Activated naive CD8-positive, alpha-beta T cell treated with anti-CD3 and anti-CD28 coated beads for 36 hours (primary cell): ENCODE results near the gene NADSYN1. TPM values are rescaled to one million over a fixed set of nuclear protein-coding genes. Genes with fewer than 3 reads are reported as not detected.
"Not testable (repeated sequence)": the region's sequence is repeated elsewhere in the genome, so short reads cannot be mapped to it uniquely, and the experiment has no call there.

Source experiments
- DNase-seq: peaks from one replicate; pipeline ENCODE4 v3.0.0; 2021
- H3K27ac Mint-ChIP-seq: one replicate; pipeline ENCODE4 v1.8.0; 2022; ENCODE audit warnings: mild to moderate bottlenecking, moderate library complexity, mixed read lengths
- H3K27me3 Mint-ChIP-seq: one replicate; pipeline ENCODE4 v1.8.0; 2022; ENCODE audit warnings: mild to moderate bottlenecking, mixed read lengths
- H3K36me3 Mint-ChIP-seq: one replicate; pipeline ENCODE4 v1.8.0; 2021; ENCODE audit warnings: mild to moderate bottlenecking, mixed read lengths
- H3K4me1 Mint-ChIP-seq: one replicate; pipeline ENCODE4 v1.8.0; 2021; ENCODE audit warnings: mixed read lengths
- H3K4me3 Mint-ChIP-seq: one replicate; pipeline ENCODE4 v1.8.0; 2022; ENCODE audit warnings: mild to moderate bottlenecking, moderate library complexity, mixed read lengths
- H3K9me3 Mint-ChIP-seq: one replicate; pipeline ENCODE4 v1.8.0; 2022; ENCODE audit warnings: mixed read lengths
- total RNA-seq, 2 experiments: library from RNA; stranded (reverse); gene quantifications; one replicate each; pipeline ENCODE4 v1.2.3, GENCODE V29; 2021

Gene NADSYN1
- total RNA-seq, 2 experiments from 2014 or later: 59.9 to 66.8 TPM

DNA sequence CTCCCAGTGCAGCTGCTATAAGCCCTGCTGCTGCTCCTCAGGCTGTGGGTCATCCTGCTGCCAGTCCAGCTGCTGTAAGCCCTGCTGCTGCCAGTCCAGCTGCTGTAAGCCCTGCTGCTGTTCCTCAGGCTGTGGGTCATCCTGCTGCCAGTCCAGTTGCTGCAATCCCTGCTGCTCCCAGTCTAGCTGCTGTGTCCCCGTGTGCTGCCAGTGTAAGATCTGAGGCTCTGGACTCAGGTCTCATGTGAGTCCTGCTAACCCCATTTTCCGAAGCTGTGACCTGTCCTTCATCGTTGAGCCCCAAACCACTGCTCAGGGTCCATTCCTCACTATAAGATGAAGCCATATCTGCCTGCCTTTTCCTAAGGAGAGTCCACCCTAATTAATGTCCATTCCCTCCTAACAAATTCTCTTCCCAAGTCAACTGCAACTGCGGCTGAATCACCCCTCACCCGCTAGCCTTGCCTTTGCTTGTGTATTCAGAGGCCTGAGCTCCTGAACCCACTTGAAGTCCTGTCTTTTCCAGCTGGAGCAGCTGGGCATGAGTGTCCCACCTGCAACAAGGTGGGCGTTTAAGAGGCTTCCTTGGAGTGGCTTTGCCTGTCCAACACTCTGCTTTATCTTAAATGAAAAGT, 74.7 kb downstream of the NADSYN1 start:
- DNase-seq: no peak
- peaks cover 17% of the 10 kb centered on the region for H3K27me3 Mint-ChIP-seq
- peaks cover 3% of the 10 kb centered on the region for H3K9me3 Mint-ChIP-seq
- no peak overlapping the region for H3K4me3 Mint-ChIP-seq
- H3K27ac Mint-ChIP-seq: no peak overlapping the region
- no peaks in the 10 kb centered on the region for H3K4me1 Mint-ChIP-seq
- peaks cover 1% of the 10 kb centered on the region for H3K36me3 Mint-ChIP-seq

GRCh38 chr11:71530602-71531001, 77.6 kb downstream of the NADSYN1 start:
- no peaks in the 10 kb centered on the region for H3K4me1 Mint-ChIP-seq
- H3K27me3 Mint-ChIP-seq: peaks cover 20% of the 10 kb centered on the region
- no peaks in the 10 kb centered on the region for H3K9me3 Mint-ChIP-seq
- no peak overlapping the region for H3K27ac Mint-ChIP-seq
- H3K4me3 Mint-ChIP-seq: no peak overlapping the region
- H3K36me3 Mint-ChIP-seq: no peaks in the 10 kb centered on the region
- no peak for DNase-seq

DNA sequence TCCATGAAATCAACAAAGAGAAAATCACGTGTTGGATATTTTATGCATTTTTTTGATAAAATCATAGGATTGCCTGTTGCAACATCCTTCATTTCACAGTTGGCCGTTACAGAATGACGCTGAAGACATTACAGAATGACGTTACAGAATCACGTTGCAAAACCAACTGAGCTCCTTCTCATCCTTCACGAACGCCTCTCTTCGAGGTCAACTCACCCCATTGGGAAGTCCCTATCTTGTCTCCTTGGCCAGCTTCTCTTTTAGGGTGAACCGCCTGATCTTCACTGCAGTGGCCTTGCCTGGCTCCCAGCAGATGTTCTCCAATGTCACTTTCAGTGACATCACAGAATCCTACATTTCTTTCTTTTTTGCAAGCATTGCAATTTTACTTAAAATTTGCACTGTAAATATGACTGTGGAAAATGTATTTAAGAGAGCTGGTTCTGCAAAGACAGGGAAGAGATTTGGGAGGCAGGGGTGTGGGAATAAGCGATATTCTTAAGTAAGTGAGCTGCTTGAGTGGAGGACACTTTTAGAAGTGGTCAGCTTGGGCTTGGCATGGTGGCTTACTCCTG, 79.1 kb downstream of the NADSYN1 start:
- Mint-ChIP-seq H3K4me3 (no peak overlapping the region), H3K27ac (no peak overlapping the region), H3K27me3 (peaks cover 17% of the 10 kb centered on the region), H3K36me3 (no peaks in the 10 kb centered on the region), H3K9me3 (no peaks in the 10 kb centered on the region), H3K4me1 (no peaks in the 10 kb centered on the region)
- DNase-seq: no peak

- not testable (repeated sequence) for H3K9me3 Mint-ChIP-seq, H3K36me3 Mint-ChIP-seq, H3K4me3 Mint-ChIP-seq, H3K27me3 Mint-ChIP-seq, DNase-seq, H3K4me1 Mint-ChIP-seq, H3K27ac Mint-ChIP-seq
Observed at GRCh38 chr11:71534711-71535608, 82.0 kb downstream of the NADSYN1 start.

- DNase-seq: no peak
- no peaks in the 10 kb centered on the region for H3K4me1 Mint-ChIP-seq
- H3K9me3 Mint-ChIP-seq: peaks cover 4% of the 10 kb centered on the region
- H3K4me3 Mint-ChIP-seq: no peak overlapping the region
- no peaks in the 10 kb centered on the region for H3K36me3 Mint-ChIP-seq
- H3K27me3 Mint-ChIP-seq: peaks cover 4% of the 10 kb centered on the region
- H3K27ac Mint-ChIP-seq: no peak overlapping the region
Observed at GRCh38 chr11:71535825-71536224, 82.8 kb downstream of the NADSYN1 start.

GRCh38 chr11:71537537-71537936, 84.5 kb downstream of the NADSYN1 start:
- DNase-seq: no peak
- H3K27ac Mint-ChIP-seq: no peak overlapping the region
- H3K36me3 Mint-ChIP-seq: peaks cover 2% of the 10 kb centered on the region
- H3K27me3 Mint-ChIP-seq: peaks cover 4% of the 10 kb centered on the region
- H3K4me1 Mint-ChIP-seq: no peaks in the 10 kb centered on the region
- no peak overlapping the region for H3K4me3 Mint-ChIP-seq
- peaks cover 9% of the 10 kb centered on the region for H3K9me3 Mint-ChIP-seq

DNA sequence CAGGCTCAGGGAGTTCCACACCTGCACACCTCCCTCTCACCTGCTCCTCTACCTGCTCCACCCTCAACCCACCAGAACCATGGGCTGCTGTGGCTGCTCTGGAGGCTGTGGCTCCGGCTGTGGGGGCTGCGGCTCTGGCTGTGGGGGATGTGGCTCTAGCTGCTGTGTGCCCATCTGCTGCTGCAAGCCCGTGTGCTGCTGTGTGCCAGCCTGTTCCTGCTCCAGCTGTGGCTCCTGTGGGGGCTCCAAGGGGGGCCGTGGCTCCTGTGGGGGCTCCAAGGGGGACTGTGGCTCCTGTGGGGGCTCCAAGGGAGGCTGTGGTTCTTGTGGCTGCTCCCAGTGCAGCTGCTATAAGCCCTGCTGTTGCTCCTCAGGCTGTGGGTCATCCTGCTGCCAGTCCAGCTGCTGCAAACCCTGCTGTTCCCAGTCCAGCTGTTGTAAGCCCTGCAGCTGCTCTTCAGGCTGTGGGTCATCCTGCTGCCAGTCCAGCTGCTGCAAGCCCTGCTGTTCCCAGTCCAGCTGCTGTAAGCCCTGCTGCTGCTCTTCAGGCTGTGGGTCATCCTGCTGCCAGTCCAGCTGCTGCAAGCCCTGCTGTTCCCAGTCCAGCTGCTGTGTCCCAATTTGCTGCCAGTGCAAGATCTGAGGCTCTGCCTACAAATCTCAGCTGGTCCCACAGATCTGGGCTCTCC, 85.1 kb downstream of the NADSYN1 start, which contains the start of gene KRTAP5-8:
Gene KRTAP5-8 (plus strand): TSS at position 49 of the 689 bp plus-strand sequence. CDS start 31 bp downstream, at position 80.
- H3K36me3 Mint-ChIP-seq, DNase-seq, H3K27me3 Mint-ChIP-seq, H3K4me1 Mint-ChIP-seq, H3K4me3 Mint-ChIP-seq, H3K27ac Mint-ChIP-seq, H3K9me3 Mint-ChIP-seq: not testable (repeated sequence)

DNA sequence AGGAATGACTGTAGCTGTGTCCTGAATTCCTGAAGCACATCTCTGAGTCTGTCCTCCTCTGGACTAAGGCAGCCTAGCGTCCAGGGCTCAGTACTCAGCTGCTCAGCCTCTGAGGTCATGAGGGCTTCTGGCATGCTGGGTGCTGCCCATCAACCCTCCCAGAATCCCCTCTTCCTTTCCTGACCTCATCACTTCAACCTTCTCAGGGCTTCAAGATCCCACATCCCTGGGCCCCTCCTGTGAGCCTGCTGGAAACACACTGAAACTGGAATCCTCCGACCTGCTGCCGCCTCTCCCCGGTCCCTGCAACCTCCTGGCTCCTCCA, 85.6 kb downstream of the NADSYN1 start:
- Mint-ChIP-seq H3K9me3 (peaks cover 9% of the 10 kb centered on the region), H3K4me1 (peaks cover 9% of the 10 kb centered on the region), H3K36me3 (peaks cover 2% of the 10 kb centered on the region), H3K27ac (no peak overlapping the region), H3K27me3 (peaks cover 4% of the 10 kb centered on the region), H3K4me3 (no peak overlapping the region)
- DNase-seq: no peak

DNA sequence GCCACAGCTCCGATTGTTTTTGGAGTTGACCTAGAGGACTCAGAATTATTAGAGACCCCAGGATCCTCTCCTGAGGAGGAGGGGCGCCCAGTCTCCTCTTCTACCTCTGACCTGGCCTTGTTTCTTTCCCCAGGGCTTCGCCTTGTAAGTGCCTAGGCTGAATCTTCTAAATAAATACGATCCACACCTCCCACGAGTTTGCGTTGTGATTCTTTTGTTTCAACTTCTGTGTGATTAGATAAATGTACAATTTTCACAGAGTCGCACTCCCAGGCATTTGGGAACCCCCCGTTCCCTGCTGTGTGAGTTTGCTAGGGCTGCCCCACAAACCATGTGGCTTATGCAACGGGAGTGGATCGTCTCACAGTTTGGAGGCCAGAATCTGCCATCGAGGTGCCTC, 86.0 kb downstream of the NADSYN1 start:
- Mint-ChIP-seq H3K9me3 (peaks cover 9% of the 10 kb centered on the region), H3K27ac (no peak overlapping the region), H3K27me3 (peaks cover 4% of the 10 kb centered on the region), H3K4me3 (no peak overlapping the region), H3K36me3 (peaks cover 2% of the 10 kb centered on the region), H3K4me1 (peaks cover 13% of the 10 kb centered on the region)
- no peak for DNase-seq

DNA sequence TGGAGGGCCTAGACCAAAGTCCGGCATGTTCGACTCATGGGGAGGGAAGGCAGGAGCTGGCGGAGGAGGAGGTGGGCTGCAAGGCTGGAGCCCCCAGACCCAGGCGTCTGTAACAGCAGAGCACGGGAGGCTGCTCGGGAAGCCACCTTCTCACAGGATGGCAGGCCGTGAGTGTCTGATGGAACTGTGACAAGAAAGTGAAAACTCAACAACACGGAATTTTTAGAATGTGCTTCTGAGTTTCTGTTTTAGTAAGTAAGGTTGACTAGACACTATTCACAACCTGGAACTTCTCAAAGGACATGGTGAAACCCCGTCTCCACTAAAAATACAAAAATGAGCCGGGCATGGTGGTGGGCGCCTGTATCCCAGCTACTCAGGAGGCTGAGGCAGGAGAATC, 87.0 kb downstream of the NADSYN1 start:
- H3K36me3 Mint-ChIP-seq, H3K27me3 Mint-ChIP-seq, H3K9me3 Mint-ChIP-seq, H3K27ac Mint-ChIP-seq, DNase-seq, H3K4me3 Mint-ChIP-seq: not testable (repeated sequence)
- peaks cover 17% of the 10 kb centered on the region for H3K4me1 Mint-ChIP-seq

DNA sequence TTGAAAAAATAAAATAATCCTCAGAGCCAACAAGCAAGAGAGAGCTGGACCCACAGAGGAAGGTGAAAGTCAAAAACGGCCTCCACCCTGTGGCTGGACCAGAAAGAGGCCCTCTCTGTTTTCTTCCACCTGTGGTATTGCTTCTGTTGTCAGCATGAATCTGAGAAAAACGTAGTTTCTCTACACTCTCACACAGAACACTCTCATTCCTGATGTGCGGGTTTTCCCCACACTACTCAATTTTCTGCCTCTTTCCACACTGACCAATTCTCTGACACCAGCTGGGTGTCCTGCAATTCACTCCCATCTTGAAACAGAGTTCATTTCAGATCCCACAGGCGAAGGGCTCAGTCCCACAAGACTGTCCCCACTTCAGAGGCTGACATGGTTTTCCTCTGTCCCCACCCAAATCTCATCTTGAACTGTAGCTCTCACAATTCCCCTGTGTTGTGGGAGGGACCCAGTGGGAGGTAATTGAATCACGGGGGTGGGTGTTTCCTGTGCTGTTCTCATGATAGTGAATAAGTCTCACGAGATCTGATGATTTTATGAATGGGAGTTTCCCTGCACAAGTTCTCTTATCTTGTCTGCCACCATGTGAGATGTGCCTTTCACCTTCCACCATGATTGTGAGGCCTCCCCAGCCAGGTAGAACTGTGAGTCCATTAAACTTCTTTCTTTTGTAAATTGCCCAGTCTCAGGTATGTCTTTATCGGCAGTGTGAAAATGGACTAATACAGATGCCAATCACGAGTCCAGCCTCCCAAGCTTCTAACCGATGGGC, 87.7 kb downstream of the NADSYN1 start:
- H3K9me3 Mint-ChIP-seq, DNase-seq, H3K4me3 Mint-ChIP-seq, H3K36me3 Mint-ChIP-seq, H3K27ac Mint-ChIP-seq, H3K27me3 Mint-ChIP-seq: not testable (repeated sequence)
- peaks cover 17% of the 10 kb centered on the region for H3K4me1 Mint-ChIP-seq

- no peak overlapping the region for H3K4me3 Mint-ChIP-seq
- peaks cover 3% of the 10 kb centered on the region for H3K27me3 Mint-ChIP-seq
- no peak overlapping the region for H3K27ac Mint-ChIP-seq
- DNase-seq: no peak
- peaks cover 2% of the 10 kb centered on the region for H3K36me3 Mint-ChIP-seq
- H3K4me1 Mint-ChIP-seq: peaks cover 17% of the 10 kb centered on the region
- H3K9me3 Mint-ChIP-seq: peaks cover 9% of the 10 kb centered on the region
Observed at GRCh38 chr11:71542382-71542781, 89.4 kb downstream of the NADSYN1 start.

GRCh38 chr11:71542879-71543777, 90.1 kb downstream of the NADSYN1 start:
- no peak for DNase-seq
- Mint-ChIP-seq H3K27me3 (peaks cover 6% of the 10 kb centered on the region), H3K4me3 (no peak overlapping the region), H3K4me1 (peaks cover 17% of the 10 kb centered on the region), H3K9me3 (peaks cover 9% of the 10 kb centered on the region), H3K36me3 (peaks cover 2% of the 10 kb centered on the region), H3K27ac (no peak overlapping the region)

DNA sequence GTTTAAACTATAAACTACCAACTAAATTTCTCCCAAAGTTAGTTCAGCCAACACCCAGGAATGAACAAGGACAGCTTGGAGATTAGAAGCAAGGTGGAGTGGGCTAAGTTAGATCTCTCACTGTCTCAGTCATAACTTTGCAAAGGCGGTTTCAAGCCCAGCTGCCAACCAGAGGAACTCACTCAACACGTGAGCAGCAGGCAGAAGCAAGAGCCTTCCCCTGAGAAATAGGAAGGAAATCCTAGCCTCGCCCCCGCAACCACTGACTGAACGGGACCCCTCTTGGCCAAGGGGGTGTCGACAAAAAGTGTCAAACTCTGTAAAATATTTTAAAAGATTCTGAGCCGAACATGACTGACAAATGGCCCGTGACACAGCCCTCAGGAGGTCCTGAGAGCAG, 90.9 kb downstream of the NADSYN1 start:
- Mint-ChIP-seq H3K4me1 (peaks cover 17% of the 10 kb centered on the region), H3K27ac (no peak overlapping the region), H3K27me3 (peaks cover 8% of the 10 kb centered on the region), H3K36me3 (peaks cover 2% of the 10 kb centered on the region), H3K9me3 (peaks cover 9% of the 10 kb centered on the region), H3K4me3 (no peak overlapping the region)
- no peak for DNase-seq
